ENCODE results near the gene LIM2. TPM values are rescaled to one million over a fixed set of nuclear protein-coding genes. Genes with fewer than 3 reads are reported as not detected.

LIM2 gene
- total and polyA plus RNA-seq, 2 experiments from 2014 or later: not detected

DNA sequence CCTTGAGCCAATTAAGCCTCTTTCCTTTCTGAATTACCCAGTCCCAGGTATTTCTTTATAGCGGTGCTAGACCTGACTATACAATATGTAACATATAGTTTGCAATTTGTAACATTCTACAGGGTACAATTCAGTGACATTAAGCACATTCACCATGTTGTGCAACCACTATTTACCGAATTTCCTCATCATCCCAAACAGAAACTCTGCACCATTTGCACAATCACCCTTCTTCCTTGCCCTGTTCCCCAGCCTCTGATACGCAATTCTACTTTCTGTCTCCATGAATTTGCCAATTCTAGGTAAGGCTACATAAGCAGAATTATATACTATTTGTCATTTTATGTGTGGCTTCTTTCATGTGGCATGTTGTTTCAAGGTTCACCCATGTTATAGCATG lies 43.4 kb upstream of the LIM2 start:
- H3K27me3 ChIP-seq (ENCODE audit: insufficient read depth): no peaks in the 10 kb centered on the region
- no peaks in the 10 kb centered on the region; the same call in 2 of the 3 replicates for H3K36me3 Mint-ChIP-seq (ENCODE audit: low read depth)
- H3K4me3 Mint-ChIP-seq: no peak overlapping the region
- H3K27ac Mint-ChIP-seq: no peak overlapping the region
- H3K9me2 ChIP-seq (ENCODE audit: insufficient read depth): no peaks in the 10 kb centered on the region; the same call in 1 of the 2 replicates
- DNase-seq (ENCODE audit: low spot score): no peak
- TF ChIP-seq, protein P1, sequence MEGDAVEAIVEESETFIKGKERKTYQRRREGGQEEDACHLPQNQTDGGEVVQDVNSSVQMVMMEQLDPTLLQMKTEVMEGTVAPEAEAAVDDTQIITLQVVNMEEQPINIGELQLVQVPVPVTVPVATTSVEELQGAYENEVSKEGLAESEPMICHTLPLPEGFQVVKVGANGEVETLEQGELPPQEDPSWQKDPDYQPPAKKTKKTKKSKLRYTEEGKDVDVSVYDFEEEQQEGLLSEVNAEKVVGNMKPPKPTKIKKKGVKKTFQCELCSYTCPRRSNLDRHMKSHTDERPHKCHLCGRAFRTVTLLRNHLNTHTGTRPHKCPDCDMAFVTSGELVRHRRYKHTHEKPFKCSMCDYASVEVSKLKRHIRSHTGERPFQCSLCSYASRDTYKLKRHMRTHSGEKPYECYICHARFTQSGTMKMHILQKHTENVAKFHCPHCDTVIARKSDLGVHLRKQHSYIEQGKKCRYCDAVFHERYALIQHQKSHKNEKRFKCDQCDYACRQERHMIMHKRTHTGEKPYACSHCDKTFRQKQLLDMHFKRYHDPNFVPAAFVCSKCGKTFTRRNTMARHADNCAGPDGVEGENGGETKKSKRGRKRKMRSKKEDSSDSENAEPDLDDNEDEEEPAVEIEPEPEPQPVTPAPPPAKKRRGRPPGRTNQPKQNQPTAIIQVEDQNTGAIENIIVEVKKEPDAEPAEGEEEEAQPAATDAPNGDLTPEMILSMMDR (conservative IDR thresholded peaks at IDR 0.05; ENCODE audit: low read depth in 2 of 2): no peak
- TF ChIP-seq ZNF331 (CRISPR knock-in tag; IDR thresholded peaks at IDR 0.05; ENCODE audit: low read depth) (no peak), CREB1 (CRISPR knock-in tag; IDR thresholded peaks at IDR 0.05; ENCODE audit: low read depth) (no peak), EZH2phosphoT487 (IDR thresholded peaks at IDR 0.05; ENCODE audit: unreplicated experiment) (no peak), STAT1 (IDR thresholded peaks at IDR 0.05; ENCODE audit: unreplicated experiment) (no peak), ZNF114 (CRISPR knock-in tag; IDR thresholded peaks at IDR 0.05) (no peak), NANOG (IDR thresholded peaks at IDR 0.05; ENCODE audit: borderline replicate concordance) (no peak), JUNB (IDR thresholded peaks at IDR 0.05; ENCODE audit: unreplicated experiment) (no peak), EZH2 (IDR thresholded peaks at IDR 0.05; ENCODE audit: low read depth, unreplicated experiment) (no peak), POLR2AphosphoS5 (IDR thresholded peaks at IDR 0.05; ENCODE audit: low read depth) (no peak)
- TF ChIP-seq, protein P2, sequence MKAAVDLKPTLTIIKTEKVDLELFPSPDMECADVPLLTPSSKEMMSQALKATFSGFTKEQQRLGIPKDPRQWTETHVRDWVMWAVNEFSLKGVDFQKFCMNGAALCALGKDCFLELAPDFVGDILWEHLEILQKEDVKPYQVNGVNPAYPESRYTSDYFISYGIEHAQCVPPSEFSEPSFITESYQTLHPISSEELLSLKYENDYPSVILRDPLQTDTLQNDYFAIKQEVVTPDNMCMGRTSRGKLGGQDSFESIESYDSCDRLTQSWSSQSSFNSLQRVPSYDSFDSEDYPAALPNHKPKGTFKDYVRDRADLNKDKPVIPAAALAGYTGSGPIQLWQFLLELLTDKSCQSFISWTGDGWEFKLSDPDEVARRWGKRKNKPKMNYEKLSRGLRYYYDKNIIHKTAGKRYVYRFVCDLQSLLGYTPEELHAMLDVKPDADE (IDR thresholded peaks at IDR 0.05): no peak
- TF ChIP-seq, protein P3, sequence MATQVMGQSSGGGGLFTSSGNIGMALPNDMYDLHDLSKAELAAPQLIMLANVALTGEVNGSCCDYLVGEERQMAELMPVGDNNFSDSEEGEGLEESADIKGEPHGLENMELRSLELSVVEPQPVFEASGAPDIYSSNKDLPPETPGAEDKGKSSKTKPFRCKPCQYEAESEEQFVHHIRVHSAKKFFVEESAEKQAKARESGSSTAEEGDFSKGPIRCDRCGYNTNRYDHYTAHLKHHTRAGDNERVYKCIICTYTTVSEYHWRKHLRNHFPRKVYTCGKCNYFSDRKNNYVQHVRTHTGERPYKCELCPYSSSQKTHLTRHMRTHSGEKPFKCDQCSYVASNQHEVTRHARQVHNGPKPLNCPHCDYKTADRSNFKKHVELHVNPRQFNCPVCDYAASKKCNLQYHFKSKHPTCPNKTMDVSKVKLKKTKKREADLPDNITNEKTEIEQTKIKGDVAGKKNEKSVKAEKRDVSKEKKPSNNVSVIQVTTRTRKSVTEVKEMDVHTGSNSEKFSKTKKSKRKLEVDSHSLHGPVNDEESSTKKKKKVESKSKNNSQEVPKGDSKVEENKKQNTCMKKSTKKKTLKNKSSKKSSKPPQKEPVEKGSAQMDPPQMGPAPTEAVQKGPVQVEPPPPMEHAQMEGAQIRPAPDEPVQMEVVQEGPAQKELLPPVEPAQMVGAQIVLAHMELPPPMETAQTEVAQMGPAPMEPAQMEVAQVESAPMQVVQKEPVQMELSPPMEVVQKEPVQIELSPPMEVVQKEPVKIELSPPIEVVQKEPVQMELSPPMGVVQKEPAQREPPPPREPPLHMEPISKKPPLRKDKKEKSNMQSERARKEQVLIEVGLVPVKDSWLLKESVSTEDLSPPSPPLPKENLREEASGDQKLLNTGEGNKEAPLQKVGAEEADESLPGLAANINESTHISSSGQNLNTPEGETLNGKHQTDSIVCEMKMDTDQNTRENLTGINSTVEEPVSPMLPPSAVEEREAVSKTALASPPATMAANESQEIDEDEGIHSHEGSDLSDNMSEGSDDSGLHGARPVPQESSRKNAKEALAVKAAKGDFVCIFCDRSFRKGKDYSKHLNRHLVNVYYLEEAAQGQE (IDR thresholded peaks at IDR 0.05; ENCODE audit: unreplicated experiment): no peak
- TF ChIP-seq, protein P4, sequence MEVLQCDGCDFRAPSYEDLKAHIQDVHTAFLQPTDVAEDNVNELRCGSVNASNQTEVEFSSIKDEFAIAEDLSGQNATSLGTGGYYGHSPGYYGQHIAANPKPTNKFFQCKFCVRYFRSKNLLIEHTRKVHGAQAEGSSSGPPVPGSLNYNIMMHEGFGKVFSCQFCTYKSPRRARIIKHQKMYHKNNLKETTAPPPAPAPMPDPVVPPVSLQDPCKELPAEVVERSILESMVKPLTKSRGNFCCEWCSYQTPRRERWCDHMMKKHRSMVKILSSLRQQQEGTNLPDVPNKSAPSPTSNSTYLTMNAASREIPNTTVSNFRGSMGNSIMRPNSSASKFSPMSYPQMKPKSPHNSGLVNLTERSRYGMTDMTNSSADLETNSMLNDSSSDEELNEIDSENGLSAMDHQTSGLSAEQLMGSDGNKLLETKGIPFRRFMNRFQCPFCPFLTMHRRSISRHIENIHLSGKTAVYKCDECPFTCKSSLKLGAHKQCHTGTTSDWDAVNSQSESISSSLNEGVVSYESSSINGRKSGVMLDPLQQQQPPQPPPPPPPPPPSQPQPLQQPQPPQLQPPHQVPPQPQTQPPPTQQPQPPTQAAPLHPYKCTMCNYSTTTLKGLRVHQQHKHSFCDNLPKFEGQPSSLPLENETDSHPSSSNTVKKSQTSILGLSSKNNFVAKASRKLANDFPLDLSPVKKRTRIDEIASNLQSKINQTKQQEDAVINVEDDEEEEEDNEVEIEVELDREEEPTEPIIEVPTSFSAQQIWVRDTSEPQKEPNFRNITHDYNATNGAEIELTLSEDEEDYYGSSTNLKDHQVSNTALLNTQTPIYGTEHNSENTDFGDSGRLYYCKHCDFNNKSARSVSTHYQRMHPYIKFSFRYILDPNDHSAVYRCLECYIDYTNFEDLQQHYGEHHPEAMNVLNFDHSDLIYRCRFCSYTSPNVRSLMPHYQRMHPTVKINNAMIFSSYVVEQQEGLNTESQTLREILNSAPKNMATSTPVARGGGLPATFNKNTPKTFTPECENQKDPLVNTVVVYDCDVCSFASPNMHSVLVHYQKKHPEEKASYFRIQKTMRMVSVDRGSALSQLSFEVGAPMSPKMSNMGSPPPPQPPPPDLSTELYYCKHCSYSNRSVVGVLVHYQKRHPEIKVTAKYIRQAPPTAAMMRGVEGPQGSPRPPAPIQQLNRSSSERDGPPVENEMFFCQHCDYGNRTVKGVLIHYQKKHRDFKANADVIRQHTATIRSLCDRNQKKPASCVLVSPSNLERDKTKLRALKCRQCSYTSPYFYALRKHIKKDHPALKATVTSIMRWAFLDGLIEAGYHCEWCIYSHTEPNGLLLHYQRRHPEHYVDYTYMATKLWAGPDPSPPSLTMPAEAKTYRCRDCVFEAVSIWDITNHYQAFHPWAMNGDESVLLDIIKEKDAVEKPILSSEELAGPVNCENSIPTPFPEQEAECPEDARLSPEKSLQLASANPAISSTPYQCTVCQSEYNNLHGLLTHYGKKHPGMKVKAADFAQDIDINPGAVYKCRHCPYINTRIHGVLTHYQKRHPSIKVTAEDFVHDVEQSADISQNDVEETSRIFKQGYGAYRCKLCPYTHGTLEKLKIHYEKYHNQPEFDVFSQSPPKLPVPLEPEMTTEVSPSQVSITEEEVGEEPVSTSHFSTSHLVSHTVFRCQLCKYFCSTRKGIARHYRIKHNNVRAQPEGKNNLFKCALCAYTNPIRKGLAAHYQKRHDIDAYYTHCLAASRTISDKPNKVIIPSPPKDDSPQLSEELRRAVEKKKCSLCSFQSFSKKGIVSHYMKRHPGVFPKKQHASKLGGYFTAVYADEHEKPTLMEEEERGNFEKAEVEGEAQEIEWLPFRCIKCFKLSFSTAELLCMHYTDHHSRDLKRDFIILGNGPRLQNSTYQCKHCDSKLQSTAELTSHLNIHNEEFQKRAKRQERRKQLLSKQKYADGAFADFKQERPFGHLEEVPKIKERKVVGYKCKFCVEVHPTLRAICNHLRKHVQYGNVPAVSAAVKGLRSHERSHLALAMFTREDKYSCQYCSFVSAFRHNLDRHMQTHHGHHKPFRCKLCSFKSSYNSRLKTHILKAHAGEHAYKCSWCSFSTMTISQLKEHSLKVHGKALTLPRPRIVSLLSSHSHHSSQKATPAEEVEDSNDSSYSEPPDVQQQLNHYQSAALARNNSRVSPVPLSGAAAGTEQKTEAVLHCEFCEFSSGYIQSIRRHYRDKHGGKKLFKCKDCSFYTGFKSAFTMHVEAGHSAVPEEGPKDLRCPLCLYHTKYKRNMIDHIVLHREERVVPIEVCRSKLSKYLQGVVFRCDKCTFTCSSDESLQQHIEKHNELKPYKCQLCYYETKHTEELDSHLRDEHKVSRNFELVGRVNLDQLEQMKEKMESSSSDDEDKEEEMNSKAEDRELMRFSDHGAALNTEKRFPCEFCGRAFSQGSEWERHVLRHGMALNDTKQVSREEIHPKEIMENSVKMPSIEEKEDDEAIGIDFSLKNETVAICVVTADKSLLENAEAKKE (CRISPR knock-in tag; IDR thresholded peaks at IDR 0.05): no peak
- H3K4me2 ChIP-seq: no peak overlapping the region
- H3K9me3 Mint-ChIP-seq: peaks cover 24% of the 10 kb centered on the region; the same call in 2 of the 3 replicates
- no peaks in the 10 kb centered on the region for H3K4me1 Mint-ChIP-seq
- H3K4me3 ChIP-seq: no peak overlapping the region
- peaks cover 4% of the 10 kb centered on the region for H3K27me3 Mint-ChIP-seq (ENCODE audit: insufficient read depth, low read depth, poor library complexity)
- H3K79me2 ChIP-seq (replicated peaks; ENCODE audit: insufficient read depth): no peaks in the 10 kb centered on the region
- no peaks in the 10 kb centered on the region for H3K36me3 ChIP-seq (ENCODE audit: insufficient read depth)
- H3K27ac ChIP-seq (ENCODE audit: low read depth): no peak overlapping the region
- no peaks in the 10 kb centered on the region for H3K4me1 ChIP-seq (ENCODE audit: insufficient read depth)
- no peak overlapping the region for H2AFZ ChIP-seq
- H4K20me1 ChIP-seq (replicated peaks; ENCODE audit: insufficient read depth): no peaks in the 10 kb centered on the region
- no peaks in the 10 kb centered on the region for H3F3A ChIP-seq (replicated peaks; ENCODE audit: low read depth)
- ATAC-seq: no peak
